Endothelial cell of umbilical vein (primary cell): ENCODE data around the gene YPEL5.

Source experiments
- CTCF ChIP-seq, 2 donors: IDR thresholded peaks; 1 replicate in 1 of 2; 2 replicates in 1 of 2; pipeline ENCODE4 v1.5.1; 2011; ENCODE audit warnings: low read length in 2 of 2, mild to moderate bottlenecking in 2 of 2, moderate library complexity in 2 of 2, control low read depth in 1 of 2, inconsistent platforms in 1 of 2, low read depth in 1 of 2; ENCODE audit not compliant: insufficient read depth in 1 of 2; ENCODE audit errors: extremely low read depth in 1 of 2
- EZH2 ChIP-seq: IDR thresholded peaks from 2 replicates; pipeline ENCODE4 v1.6.1; 2012; ENCODE audit warnings: borderline replicate concordance, low read depth, mild to moderate bottlenecking, moderate library complexity, low read length, inconsistent platforms; ENCODE audit not compliant: severe bottlenecking

GRCh38 chr2:30165617-30166016 is 18.8 kb downstream of the YPEL5 start:
- TF ChIP-seq EZH2 (no peak), CTCF (IDR thresholded peaks at IDR 0.05; ENCODE audit: extremely low read depth in 1 of 2, insufficient read depth in 1 of 2, low read depth in 1 of 2, low read length in 2 of 2) (no peak)
